ENCODE data around the gene FAM47E.

The FAM47E gene

DNA sequence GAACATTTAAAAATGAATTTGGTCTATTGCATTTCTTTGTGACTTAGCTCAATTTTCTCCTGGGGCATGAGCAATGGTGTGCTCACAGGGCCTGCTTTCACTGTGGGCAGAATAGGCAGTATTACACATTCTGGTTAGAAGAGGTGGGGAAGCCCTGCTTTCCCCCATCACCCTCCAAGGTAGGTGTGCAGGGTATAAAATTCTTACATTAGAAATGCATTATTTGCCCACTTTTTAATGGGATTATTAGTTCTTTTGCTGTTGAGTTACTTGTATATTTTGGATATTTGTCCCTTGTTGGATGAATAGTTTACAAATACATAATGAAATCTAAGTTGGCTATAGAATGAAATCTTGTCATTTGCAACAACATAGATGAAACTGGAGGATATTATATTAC is 46.7 kb downstream of the FAM47E start:
- DNase-seq (ENCODE audit: extremely low read depth in 1 of 2, low read depth in 1 of 2), result no peak

DNA sequence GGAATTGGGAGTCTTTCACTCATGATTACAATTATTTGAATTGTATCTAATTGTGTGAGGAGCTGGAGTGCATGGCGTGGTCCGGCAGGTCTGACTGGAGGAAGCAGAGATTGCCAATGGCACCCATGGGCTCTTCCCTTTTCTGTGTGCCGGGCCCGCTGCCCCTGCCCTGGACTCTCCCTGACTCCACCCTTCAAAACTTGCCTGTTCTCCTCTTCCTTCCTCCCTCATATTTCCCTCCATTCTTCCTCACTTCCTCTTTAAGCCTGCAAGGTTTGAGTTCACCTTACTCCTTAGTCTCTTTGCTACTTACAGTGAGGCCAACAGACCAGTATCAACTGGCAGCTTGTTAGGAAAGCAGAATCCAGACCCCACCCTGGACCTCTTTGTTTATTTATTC is 48.5 kb downstream of the FAM47E start:
- DNase-seq (ENCODE audit: extremely low read depth in 1 of 2, low read depth in 1 of 2), result no peak

DNA sequence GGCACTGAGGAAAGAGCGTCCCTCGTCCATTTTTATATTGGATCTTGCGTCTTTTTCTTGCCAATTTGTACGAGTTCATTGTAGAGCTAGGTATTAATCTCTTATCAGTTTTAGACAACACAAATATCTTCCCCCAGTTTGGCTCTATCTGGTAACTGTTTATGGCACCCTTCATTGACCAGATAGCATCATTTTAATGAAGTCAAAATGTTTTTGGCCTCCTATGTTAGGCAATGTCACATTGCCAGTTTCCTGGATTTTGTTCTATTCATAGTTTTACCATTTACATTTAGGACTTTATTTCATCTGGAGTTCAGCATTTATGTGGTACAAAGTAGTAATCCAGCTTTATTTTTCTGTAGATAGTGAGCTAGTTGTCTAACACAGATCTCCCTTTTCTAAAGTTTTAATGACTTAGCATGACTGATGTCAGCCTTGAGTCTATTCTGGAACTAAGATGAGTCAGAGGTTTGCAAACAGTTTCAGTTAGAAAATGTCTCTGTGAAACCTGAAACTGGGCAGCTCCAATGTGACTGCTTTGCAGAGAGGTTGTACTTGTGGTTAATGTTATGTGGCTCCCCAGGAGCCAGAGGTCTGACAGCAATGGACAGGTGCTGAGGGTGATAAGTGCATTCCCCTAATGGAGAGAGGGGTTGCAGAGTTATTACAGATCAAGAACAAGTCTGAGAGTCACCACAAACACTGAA is 49.7 kb downstream of the FAM47E start:
- no peak for DNase-seq (ENCODE audit: extremely low read depth in 1 of 2, low read depth in 1 of 2)

DNA sequence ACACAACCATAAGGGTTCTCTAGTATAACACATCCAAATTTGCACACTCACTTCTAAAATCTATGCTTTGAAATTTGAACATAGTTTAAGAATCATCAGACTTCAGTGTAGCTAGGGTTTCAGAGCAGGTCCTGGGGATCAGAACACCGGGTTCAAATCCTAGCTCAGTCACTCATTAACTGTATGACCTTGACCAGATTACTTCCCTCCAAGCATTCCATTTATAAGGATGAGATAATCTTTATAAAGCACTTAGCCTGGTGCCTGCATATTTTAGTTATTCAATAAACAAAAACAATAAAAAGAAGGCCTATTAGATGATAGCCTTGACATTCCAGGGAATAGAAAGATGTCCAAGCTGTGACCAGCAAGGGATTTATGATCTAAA is 50.2 kb downstream of the FAM47E start:
- no peak for DNase-seq (ENCODE audit: extremely low read depth in 1 of 2, low read depth in 1 of 2)

DNA sequence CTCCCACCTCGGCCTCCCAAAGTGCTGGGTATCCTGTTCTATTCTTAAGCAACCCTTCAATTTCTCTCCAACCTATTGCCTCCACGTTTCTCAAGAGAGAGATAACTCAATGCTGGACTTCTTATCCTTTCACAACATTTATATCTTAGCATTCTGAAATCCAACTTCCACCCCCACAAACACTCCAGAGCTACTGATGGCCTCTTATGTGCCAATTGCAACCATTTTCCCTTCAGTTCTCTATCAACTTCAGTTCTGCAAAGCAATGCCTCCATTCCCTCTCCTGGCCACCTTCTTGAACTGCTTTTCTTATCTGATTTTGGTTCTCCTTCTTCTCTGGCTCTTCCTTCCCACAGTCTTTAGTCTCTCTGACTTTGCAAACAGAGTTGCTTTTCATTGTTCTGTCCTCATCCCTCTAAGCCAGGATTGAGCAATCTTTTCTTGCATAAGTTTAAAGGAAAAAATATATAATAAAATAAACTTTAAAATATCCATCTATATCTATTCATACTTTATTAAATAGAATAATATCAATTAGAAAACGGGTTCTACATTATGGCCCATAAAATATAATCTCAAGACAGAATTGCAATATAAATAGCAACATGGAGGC is 51.4 kb downstream of the FAM47E start:
- no peak for DNase-seq (ENCODE audit: extremely low read depth in 1 of 2, low read depth in 1 of 2)

DNA sequence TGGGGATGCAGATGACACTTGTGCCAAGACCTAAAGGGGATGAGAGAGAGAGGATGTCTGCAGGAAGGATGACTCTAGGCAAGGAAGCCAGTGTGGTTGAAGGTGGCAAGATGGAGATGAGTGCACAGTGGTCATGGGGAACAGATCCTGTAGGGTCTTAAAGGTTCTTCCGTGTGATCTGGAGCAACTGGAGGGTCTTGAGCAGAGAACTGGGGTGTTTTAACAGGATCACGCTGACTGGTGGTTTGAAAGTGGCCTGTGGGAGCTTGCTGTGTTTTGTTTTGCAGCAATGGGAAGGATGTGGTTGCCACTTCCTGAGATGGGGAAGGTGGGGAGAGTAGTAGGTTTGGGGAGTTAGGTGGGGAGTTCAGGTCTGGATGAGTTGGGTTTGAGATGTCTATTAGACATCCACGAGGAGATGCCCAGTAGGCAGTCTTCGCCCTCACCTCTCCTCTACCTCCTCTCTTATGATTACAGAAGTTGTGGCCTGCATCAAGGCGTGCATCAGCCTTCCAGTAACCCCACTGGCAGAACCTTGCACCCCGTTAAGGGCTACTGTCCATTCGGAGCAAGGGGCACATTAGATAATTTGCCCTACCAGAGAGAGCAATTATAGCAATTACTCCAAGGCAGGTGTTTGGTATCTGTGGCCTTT is 53.6 kb downstream of the FAM47E start:
- DNase-seq (ENCODE audit: extremely low read depth in 1 of 2, low read depth in 1 of 2), result no peak

DNA sequence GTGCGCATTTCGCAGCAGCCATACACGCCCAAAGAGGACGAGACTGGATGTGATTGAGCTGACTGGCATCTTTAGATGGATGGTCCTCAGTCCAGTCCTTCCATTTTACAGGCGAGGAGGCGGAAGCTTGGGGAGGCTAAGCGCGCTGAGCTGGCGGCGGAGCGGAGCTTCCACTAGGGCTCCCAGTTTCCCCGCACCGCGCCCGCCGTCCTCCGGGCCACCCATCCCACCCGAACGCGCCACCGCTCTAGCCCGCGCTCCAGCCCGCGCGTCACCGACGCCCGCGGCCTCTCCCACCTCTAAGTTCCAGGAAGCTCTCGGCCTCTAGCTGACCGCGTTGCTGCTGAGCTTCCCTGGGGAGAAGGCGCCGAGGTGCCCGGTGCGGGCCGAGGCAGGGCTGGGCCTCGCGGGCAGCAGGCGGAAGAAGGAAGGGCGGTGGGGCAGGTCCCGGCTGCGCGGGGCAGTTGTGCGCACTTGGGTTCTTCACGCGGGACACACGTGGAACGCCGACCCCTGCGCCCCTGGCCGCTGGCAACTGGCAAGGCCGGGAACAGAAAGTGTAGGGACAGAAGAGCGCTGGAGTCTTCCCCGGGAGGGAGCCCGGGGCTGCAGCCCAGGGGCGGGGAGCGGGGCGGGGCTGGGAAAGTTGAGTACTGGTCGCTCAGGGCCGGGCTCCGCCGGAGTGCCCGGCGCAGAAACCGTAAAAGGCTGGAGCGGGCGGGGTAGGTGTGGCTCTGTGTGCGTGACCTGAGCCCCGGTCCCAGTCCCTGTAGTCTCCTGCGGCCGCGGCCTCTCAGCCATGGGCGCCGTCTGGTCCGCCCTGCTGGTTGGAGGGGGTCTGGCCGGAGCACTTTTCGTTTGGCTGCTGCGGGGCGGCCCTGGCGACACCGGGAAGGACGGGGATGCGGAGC is 54.7 kb downstream of the FAM47E start, which contains the start of gene STBD1:
TSS of gene STBD1 (plus strand) at position 763 of the 911 bp plus-strand sequence. CDS start at position 800, 37 bp downstream.
- DNase-seq (ENCODE audit: extremely low read depth in 1 of 2, low read depth in 1 of 2), result no peak

DNA sequence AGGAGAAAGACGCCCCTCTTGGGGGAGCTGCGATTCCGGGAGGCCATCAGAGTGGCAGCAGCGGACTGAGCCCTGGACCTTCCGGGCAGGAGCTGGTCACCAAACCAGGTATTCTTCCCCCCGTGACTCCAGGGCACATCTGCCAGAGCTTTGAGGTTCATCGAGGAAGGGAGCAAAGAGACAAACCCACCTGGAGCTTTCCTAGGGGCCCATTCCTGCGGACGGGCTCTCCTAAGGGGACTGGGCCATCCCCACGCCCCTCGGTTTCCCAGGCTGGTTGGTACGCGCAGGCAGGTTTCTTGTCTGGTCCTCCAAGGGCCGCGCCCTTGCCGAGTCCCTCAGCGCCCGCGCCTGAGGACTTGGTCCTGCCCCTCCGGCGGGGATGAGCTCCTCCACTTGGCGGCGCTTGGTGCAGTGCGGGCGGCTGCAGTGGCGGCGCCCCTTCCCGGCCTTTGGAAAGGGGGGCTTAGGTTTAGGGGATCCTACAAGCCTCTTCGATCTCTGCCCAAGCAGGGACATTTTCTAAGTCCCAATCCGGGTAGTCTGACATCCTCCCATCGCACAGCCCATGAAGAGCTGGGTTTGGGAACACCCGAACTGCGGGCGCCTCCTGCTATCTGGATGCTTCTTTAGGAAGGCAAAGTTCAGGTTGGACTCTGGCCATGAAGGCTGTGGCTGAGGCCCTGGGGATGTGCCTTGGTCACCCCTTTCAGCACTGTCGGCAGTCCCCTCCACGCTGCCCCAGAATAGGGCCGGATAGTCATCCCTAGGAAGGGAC is 55.5 kb downstream of the FAM47E start:
- no peak for DNase-seq (ENCODE audit: extremely low read depth in 1 of 2, low read depth in 1 of 2)

DNA sequence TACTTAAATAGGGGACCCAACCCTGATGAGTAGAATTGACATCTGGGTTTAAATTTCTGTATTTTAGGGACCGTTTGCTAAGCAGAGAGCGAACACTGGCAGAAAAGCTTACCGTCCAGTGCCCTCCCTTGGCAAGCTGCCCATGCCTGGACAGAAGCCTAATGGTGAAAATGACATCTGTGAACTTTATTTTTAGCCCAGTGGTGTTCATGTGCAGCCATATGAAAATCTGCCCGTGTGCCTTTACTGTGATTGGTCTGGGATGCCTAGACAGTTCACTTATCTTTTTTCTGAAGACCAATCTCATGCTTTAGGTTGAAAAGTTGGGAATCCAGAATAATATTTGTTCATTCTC is 56.1 kb downstream of the FAM47E start:
- DNase-seq (ENCODE audit: extremely low read depth in 1 of 2, low read depth in 1 of 2), result no peak

DNA sequence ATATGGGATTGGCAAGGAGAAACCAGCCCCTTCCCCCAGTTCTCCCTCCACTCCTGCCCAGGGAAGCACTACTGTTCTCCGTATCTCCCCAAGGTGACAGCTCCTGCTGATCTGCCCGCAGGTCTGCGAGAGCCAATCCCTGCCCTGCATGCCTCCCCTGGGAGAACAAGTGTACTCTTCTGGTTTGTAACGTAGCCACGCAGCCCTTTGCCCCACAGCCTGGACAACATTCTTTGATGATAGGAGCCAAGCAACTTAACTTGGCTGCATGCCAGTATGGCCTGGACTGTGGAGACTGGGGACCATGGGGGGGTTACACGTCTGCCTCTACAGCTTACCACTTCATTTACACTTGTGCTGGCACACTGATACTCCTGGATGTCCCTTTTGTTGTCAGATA is 57.0 kb downstream of the FAM47E start:
- no peak for DNase-seq (ENCODE audit: extremely low read depth in 1 of 2, low read depth in 1 of 2)

DNA sequence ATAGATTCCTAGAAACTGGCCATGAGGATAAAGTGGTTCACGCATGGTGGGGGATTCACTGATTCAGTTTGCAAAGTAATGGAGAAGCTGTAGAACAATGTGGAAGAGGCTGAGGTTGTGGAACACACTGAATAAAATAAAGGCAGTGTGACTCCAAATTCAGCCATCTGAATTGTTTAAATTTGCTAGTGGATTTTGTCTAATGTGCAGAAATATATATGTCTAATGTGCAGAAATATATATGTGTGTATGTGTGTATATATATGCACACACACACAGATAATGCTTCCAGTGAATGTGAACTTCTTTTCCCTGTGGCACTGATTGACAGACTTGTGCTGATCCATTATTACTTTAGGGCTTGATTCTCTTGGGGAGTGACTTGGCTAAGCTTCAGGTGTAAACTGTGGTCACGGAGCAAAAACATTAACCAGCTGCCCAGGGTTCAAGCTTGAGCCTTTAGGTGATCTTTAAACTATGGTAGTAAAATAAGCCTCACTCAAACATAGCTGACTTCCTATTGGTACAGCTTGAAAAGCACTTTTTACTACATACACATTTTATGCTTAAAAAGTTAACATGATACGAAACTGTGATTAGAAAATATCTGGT is 58.5 kb downstream of the FAM47E start:
- no peak for DNase-seq (ENCODE audit: extremely low read depth in 1 of 2, low read depth in 1 of 2)

DNA sequence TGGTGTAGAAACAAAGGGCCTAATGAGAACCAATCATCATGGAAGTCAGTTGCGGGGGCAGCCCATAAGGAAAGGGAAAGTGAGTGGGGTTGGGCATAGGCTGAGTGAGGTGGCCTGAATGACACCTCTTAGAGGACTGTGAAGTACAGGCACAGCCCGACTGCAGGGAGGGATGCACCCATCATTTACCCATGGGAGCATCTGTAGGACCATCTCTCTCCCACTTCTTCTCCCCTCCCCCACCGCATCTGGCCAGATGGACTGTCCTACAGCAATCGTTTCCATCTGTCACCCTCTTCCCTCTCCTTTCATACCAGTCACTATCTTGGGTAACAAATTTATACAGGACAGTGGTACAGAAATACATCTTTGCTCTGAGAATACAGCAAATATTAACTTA is 59.2 kb downstream of the FAM47E start:
- DNase-seq (ENCODE audit: extremely low read depth in 1 of 2, low read depth in 1 of 2), result no peak

DNA sequence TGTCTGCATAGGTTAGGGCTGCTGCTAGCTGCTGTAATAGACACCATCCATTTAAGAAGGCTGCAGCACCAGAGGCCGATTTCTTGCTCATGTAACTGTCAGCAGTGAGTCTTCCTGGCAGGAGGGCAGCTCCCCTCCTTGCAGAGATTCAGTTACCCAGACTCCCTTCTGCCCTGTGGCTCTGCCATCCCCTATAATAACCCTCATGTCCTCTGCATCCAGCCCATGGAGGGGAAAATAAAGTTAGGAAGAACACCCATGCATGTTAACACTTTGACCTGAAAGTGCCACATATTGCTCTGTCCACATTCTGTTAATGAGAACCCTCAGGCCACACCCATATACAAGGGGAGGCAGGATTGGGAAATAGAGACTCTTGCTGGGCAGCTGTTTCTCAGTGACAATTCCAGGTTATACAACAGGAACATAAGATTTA is 60.4 kb downstream of the FAM47E start:
- DNase-seq (ENCODE audit: extremely low read depth in 1 of 2, low read depth in 1 of 2), result no peak

DNA sequence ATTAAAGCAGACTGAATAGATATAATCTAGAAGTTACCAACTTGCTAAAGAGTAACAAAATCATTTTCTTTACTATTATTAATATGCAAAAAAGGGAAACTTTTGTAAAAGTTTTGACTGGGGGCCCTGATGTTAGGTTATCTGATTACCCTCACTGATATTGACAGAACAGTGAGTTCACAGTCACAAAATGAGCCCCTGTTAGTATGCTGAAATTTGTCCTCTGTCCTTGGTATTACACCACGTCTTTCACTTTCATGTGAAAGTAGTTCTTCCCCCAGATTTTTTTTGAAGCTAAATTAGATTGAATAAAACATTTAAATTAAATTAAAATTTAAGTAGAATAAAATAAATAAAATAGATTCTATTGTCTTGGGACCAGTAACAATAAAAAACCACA is 60.9 kb downstream of the FAM47E start:
- DNase-seq (ENCODE audit: extremely low read depth in 1 of 2, low read depth in 1 of 2), result no peak

DNA sequence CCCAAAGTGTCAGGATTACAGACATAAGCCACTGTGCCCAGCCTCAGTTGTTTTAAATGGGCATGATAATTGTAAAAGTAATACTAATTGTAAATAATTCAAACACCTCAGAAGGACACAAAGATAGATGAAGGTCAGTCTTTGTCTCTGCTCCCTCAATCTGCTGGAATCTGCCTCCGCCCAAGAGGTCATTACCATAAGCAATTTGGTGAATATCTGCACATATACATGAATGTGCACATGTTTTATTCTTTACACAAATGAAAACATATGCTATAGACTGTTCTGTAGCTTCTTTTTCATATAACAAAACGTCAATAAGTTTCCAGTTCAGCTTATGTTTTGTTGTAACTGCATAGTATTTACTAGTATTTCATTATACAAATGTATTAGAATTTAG is 62.0 kb downstream of the FAM47E start:
- no peak for DNase-seq (ENCODE audit: extremely low read depth in 1 of 2, low read depth in 1 of 2)

DNA sequence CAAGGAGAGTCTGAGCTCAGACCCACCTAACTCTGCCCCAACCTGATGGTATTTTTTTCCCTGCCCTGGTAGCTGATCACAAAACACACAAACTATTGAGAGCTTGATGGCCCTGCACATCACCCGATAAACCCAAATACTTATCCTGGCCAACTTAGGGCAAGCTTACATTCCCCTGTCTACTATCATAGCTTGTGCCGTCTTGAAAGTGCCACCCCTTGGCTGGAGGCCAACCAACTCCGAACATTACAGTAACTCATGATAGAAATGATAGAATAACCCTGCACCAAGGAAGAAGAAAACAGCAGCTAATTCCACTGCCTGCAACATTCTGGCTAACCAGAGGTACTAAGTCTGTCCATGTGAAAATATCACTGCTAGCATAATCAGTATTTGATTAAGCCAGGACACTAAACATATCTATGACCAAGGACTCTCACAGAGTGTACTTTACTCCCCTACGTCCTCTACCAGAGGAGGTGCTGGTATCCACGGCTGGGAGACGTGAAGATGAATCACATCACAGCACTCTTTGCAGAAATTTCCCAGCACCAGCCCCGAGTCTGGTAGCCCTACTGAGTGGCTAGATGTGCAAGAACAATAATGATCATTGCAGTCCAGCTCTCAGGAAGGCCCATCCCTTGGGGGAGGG is 63.9 kb downstream of the FAM47E start:
- no peak for DNase-seq (ENCODE audit: extremely low read depth in 1 of 2, low read depth in 1 of 2)

DNA sequence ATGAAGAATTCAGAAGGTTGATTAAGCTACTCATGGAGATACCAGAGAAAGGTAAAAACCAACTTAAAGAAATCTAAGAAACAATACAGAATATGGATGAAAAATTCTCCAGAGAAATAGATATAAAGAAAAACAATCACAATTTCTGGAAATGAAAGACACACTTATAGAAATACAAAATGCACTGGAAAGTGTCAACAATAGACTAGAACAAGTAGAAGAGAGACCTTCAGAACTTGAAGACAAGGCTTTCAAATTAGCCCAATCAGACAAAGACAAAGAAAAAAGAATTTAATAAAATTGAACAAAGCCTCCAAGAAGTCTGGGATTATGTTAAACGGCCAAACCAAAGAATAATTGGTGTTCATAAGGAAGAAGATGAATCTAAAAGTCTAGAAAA is 64.6 kb downstream of the FAM47E start:
- DNase-seq (ENCODE audit: extremely low read depth in 1 of 2, low read depth in 1 of 2), result no peak

DNA sequence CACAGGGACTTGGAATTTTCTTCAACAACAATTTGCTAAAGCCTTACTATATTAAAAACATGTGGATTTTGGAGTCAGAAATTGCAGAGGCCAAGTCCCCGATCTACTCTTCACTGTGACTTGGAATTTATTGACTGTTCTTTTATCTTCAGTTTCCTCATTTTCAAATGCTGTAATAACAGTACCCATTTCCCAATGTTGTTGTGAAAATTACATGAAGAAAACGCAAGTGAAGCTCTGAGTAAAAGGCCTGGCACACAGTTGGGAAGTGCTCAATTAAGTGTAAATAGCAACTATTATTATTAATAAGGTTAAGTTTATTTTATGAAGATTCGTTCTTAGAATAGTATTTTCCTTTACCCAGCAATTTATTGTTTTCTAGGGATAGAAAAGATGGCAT is 70.7 kb downstream of the FAM47E start:
- no peak for DNase-seq (ENCODE audit: extremely low read depth in 1 of 2, low read depth in 1 of 2)

DNA sequence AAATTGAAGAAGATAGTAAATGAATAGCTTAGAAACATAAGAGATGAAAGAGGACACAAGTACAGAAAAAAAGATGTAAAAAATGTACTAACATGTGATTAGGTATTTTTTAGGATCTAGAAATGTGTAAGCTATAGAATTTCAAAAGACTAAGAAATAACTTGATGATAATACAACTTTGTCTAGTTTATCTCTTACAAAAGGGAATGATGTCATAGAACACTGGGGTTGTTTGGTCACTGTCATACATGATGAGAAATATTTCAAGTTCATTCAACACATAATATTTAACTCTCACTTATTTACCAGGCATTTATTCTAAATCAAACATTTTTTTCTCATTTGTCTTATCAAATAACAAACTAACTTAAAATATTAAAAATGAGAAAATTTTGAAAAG is 73.6 kb downstream of the FAM47E start:
- DNase-seq (ENCODE audit: extremely low read depth in 1 of 2, low read depth in 1 of 2), result no peak

DNA sequence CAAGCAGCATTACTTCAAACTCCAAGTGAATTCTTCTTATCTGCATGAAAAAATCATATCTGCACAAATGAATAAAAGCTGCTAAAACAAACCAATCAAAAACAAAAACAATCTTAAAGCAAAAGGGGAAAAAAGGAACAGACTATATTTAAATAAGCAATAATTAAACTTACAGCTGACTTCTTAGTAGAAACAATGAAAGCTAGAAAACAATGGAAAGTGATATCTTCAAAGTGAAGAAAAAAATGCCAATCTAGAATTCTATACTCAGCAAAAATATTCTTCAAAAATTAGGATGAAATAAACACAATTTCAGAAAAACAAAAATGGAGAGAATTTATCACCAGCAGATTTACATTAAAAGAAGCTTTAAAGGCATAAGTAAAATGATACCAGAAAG is 75.0 kb downstream of the FAM47E start:
- DNase-seq (ENCODE audit: extremely low read depth in 1 of 2, low read depth in 1 of 2), result no peak

Measured in activated CD8-positive, alpha-beta memory T cell treated with anti-CD3 and anti-CD28 coated beads for 1 hour (primary cell).